ENCODE data around the gene FEM1B.
"Not testable (repeated sequence)": the region's sequence is repeated elsewhere in the genome, so short reads cannot be mapped to it uniquely, and the experiment has no call there.

The FEM1B gene

GRCh38 chr15:68277603-68278344, at the start of gene FEM1B:
TSS of gene FEM1B (plus strand) at chr15:68277745. CDS start at chr15:68278418, 673 bp downstream.
- in situ Hi-C loops (cut with MboI; ENCODE audit: low sequenced_read_pairs), result no loop called here

GRCh38 chr15:68228143-68228970, 49.2 kb upstream of the FEM1B start:
- in situ Hi-C loops (cut with MboI; ENCODE audit: low sequenced_read_pairs), result no loop called here

- in situ Hi-C loops (cut with MboI; ENCODE audit: low sequenced_read_pairs), result no loop called here
Observed at GRCh38 chr15:68228971-68229385, 48.6 kb upstream of the FEM1B start.

- in situ Hi-C loops (cut with MboI; ENCODE audit: low sequenced_read_pairs), result no loop called here
Observed at GRCh38 chr15:68229386-68230156, 48.0 kb upstream of the FEM1B start, which contains the start of gene CLN6. TSS of gene CLN6 (minus strand) at chr15:68229728. CDS start at chr15:68229584, 144 bp downstream.

GRCh38 chr15:68230157-68231100, 47.1 kb upstream of the FEM1B start:
- in situ Hi-C loops (cut with MboI; ENCODE audit: low sequenced_read_pairs), result no loop called here

- in situ Hi-C loops (cut with MboI; ENCODE audit: low sequenced_read_pairs), result no loop called here
Observed at GRCh38 chr15:68231102-68231818, 46.3 kb upstream of the FEM1B start.

GRCh38 chr15:68232449-68232848, 45.1 kb upstream of the FEM1B start:
- in situ Hi-C loops (cut with MboI; ENCODE audit: low sequenced_read_pairs), result no loop called here

GRCh38 chr15:68232937-68233336, 44.6 kb upstream of the FEM1B start:
- in situ Hi-C loops (cut with MboI; ENCODE audit: low sequenced_read_pairs), result no loop called here

GRCh38 chr15:68234060-68234459, 43.5 kb upstream of the FEM1B start:
- in situ Hi-C loops (cut with MboI; ENCODE audit: low sequenced_read_pairs), result no loop called here

- in situ Hi-C loops (cut with MboI; ENCODE audit: low sequenced_read_pairs), result not testable (repeated sequence)
Observed at GRCh38 chr15:68234520-68234919, 43.0 kb upstream of the FEM1B start.

GRCh38 chr15:68235022-68235421, 42.5 kb upstream of the FEM1B start:
- in situ Hi-C loops (cut with MboI; ENCODE audit: low sequenced_read_pairs), result no loop called here

GRCh38 chr15:68239025-68239424, 38.5 kb upstream of the FEM1B start:
- in situ Hi-C loops (cut with MboI; ENCODE audit: low sequenced_read_pairs), result no loop called here

- in situ Hi-C loops (cut with MboI; ENCODE audit: low sequenced_read_pairs), result no loop called here
Observed at GRCh38 chr15:68241088-68241935, 36.2 kb upstream of the FEM1B start.

- in situ Hi-C loops (cut with MboI; ENCODE audit: low sequenced_read_pairs), result no loop called here
Observed at GRCh38 chr15:68244235-68244634, 33.3 kb upstream of the FEM1B start.

GRCh38 chr15:68249058-68249713, 28.4 kb upstream of the FEM1B start:
- in situ Hi-C loops (cut with MboI; ENCODE audit: low sequenced_read_pairs), result no loop called here

- in situ Hi-C loops (cut with MboI; ENCODE audit: low sequenced_read_pairs), result no loop called here
Observed at GRCh38 chr15:68252925-68253534, 24.5 kb upstream of the FEM1B start.

GRCh38 chr15:68256675-68257450, 20.7 kb upstream of the FEM1B start:
- in situ Hi-C loops (cut with MboI; ENCODE audit: low sequenced_read_pairs), result no loop called here
